ENCODE measurements around the gene SPINDOC.

Gene SPINDOC

DNA sequence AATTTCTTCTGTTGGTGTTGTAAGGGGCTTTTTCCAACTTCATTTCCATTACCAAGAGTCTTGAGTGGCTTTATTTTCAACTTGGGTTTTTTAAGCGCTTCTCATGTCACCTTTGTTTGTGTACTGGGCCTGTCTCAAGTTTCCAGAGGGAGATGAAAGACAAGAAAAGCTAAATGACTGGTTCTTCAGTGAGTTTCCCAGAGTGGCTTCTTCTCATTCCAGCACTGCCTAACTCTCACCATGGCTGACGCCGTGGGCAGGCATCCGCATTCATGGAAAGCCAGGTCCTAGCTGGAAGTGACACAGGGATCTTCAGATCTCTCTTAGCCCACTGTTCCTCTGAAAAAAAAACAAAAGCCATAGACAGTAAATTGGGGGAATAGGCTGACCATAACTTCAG is 54.3 kb downstream of the SPINDOC start:
- no peak for DNase-seq (ENCODE audit: low read depth)
- H3K4me3 ChIP-seq (ENCODE audit: low read depth, low read length): no peak overlapping the region
- TF ChIP-seq, protein P1, sequence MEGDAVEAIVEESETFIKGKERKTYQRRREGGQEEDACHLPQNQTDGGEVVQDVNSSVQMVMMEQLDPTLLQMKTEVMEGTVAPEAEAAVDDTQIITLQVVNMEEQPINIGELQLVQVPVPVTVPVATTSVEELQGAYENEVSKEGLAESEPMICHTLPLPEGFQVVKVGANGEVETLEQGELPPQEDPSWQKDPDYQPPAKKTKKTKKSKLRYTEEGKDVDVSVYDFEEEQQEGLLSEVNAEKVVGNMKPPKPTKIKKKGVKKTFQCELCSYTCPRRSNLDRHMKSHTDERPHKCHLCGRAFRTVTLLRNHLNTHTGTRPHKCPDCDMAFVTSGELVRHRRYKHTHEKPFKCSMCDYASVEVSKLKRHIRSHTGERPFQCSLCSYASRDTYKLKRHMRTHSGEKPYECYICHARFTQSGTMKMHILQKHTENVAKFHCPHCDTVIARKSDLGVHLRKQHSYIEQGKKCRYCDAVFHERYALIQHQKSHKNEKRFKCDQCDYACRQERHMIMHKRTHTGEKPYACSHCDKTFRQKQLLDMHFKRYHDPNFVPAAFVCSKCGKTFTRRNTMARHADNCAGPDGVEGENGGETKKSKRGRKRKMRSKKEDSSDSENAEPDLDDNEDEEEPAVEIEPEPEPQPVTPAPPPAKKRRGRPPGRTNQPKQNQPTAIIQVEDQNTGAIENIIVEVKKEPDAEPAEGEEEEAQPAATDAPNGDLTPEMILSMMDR (IDR thresholded peaks at IDR 0.05; ENCODE audit: insufficient read depth, low read depth, low read length, missing control alignments): no peak

DNA sequence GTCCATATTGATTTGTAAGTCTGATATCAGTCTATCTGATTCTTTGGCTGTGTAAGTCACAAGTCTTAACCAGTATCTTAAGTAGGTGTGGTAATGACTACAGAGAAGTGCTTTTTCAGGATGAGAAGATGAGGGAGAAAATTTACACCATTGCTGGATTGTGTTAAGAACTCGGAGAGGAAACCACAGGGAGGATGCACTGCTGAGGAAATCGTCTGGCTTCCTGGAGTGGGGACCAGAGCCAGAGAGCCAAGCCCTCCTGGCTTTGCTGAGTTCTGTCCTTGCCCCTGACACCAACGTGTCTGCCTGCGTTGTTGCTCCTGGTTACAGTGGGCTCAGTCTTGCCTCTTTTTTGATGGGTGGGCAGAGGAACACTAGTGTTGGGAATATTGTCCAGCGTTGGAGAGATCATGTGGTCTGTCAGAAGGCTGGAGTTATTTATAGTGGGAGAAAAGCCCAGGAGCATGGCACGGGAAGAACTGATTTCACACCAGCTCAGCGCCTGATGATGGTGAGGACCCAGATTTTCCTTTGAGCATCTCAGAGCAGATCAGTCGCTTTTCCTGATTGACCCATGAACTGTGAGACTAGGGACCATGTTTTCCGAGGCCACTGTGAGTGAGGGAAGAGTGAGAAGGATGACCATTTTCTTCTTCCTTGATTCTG is 55.3 kb downstream of the SPINDOC start:
- TF ChIP-seq, protein P1 (IDR thresholded peaks at IDR 0.05; ENCODE audit: insufficient read depth, low read depth, low read length, missing control alignments): no peak
- no peak for DNase-seq (ENCODE audit: low read depth)

DNA sequence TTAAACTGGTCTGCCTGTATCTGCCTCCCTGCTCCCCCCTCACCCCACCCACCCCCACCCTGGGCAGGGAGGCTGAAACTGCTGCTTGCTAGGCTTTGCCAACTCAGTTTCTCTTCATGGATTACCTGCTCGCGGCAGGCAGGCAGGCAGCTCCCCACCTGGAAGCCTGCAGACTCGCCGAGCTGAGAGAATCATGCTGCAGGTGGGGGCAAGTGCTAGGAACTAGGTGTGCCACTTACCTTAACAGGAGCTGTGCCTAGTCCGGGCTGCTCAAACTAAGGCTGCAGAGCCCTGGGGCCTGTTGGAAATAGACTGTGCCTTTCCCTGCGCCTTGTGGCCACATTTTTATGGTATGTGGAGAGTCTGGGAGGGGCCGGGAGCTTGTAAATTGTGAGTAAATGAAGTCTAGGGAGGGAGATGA is 55.9 kb downstream of the SPINDOC start:
- DNase-seq (ENCODE audit: low read depth): no peak
- H3K4me3 ChIP-seq (ENCODE audit: low read depth, low read length): no peak overlapping the region
- TF ChIP-seq, protein P1 (IDR thresholded peaks at IDR 0.05; ENCODE audit: insufficient read depth, low read depth, low read length, missing control alignments): no peak

More for the DNA sequence above, 55.3 kb downstream of the SPINDOC start:
- H3K4me3 ChIP-seq (ENCODE audit: low read depth, low read length): no peak overlapping the region

DNA sequence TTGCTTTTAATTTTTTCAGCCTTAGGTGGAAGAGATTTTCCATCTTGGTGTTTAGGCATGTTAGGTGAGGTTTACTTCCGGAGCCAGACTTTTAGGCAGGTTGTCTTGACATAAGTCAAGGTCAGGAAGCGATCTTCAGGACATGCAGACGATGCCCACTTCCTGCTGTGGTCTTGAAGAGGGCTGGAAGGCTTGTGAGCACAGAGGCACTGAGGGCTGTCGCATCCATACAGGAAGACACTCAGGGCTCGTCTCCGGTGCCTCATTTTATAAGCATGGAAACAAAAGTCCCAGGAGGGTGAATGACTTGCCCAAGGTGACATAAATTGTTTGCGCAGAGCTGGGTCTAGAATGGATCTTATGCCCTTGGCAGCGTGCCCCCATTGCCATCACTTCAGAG is 56.4 kb downstream of the SPINDOC start:
- TF ChIP-seq, protein P1 (IDR thresholded peaks at IDR 0.05; ENCODE audit: insufficient read depth, low read depth, low read length, missing control alignments): no peak
- H3K4me3 ChIP-seq (ENCODE audit: low read depth, low read length): no peak overlapping the region
- DNase-seq (ENCODE audit: low read depth): peak; percentile 65

DNA sequence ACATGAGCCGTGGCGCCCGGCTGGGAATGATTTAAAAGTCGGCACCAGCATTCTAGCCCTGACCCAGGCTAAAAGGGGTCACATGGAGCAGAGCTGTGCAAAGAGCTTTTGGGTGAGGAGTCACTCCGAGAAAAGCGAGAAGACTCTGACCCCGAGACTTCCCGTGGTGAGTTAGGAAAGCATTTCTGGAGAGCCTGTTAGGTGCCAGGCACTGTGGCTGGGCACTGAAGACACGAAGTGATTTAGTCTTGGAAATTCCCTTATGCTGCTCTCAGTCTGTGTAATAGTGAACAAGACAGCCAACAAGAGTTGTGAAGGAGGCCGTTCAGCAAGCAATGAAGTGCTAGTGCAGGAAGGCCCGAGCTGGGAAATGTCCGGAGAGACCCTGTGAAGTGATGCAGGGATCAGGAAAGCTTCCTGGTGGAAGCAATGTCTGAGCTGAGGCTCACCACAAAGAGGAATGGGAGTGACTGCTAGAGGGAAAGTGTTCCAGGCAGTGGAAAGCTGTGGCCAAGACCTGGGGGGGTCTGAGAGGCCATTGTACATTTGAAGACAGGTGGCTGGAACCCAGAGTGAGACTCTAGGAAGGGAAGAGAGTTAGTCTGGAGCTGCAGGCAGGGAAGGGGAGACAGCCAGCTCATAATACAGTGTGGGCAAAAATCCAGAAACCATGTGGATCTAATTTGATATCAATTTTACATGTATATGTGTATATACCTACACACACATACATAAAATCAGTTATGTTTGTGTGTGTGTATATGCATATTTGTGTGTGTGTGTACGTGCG is 57.3 kb downstream of the SPINDOC start:
- DNase-seq (ENCODE audit: low read depth): peak; percentile 59
- no peak overlapping the region for H3K4me3 ChIP-seq (ENCODE audit: low read depth, low read length)
- TF ChIP-seq, protein P1 (IDR thresholded peaks at IDR 0.05; ENCODE audit: insufficient read depth, low read depth, low read length, missing control alignments): no peak

DNA sequence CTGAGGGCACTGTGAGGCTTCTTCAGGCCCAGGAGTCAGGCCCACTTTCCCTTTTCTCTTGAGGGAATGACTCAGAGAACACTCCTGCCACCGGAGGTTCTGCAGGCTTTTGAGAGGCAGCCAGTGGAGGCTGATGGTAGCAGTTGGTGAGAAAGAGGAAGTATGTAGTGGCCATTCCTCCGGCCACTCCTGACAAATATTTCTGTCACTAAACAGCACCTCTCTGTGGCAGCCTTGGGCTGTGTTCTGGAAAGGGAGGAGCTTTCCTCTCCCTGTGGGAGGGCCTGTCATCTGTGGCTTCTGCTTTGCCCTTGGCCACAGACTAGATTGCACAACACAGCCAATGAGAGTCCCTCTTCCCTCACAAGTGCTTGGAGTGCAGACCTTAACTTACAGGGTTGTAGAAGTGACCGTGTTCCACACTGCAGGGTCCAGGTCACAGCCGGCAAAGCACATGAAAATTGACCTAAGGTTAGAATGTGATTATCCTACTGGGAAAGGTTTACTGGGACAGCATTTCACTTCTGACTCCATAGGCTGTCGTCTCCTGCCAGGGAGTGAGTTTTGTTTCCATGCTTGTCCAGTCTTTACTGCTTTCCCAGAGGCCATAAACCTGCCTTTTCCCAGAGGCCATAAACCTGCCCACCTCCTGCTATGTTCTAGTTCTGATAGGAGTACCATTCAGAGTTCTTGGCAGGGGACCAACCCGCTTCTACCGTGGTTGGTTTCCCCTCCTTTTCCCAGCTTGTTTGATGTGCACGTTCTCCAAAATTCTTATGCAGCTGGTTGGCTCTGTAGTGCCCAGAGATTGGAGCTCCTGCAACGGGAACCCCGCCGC is 58.9 kb downstream of the SPINDOC start:
- TF ChIP-seq, protein P1 (IDR thresholded peaks at IDR 0.05; ENCODE audit: insufficient read depth, low read depth, low read length, missing control alignments): peak; percentile 55
- peak; percentile 91 for DNase-seq (ENCODE audit: low read depth)
- no peak overlapping the region for H3K4me3 ChIP-seq (ENCODE audit: low read depth, low read length)
